ENCODE data around the gene MSH3. TPM values are rescaled to one million over a fixed set of nuclear protein-coding genes. Genes with fewer than 3 reads are reported as not detected.

Gene MSH3
- total RNA-seq, 4 donors from 2014 or later: 14.5 to 27.2 (median 21.5) TPM

Small RNA genes within 50 kb of the gene (small RNA-seq; reads per million reads assigned to genes)
- 0 reads per million in 2 donors for gene MTRNR2L2

Other genes starting within 250 kb of the MSH3 start
- 10 to 100 TPM; 18.2 to 32.2 (median 28.8) TPM for gene ZFYVE16, start 246.6 kb upstream of the MSH3 start, total RNA-seq
- gene FAM151B, start 166.6 kb upstream of the MSH3 start, total RNA-seq: 10 to 100 TPM in 1 of 4 donors, 1 to 10 TPM in 2, under 1 TPM in 1; 0.35 to 11.6 (median 2.5) TPM
- gene ANKRD34B, start 84.4 kb upstream of the MSH3 start, total RNA-seq: not detected
- gene DHFR, start 331 bp downstream of the MSH3 start, total RNA-seq: 10 to 100 TPM; 19.5 to 42.6 (median 24.9) TPM